Loucy (cell line): ENCODE results near the gene SLC6A18.

Source experiments
- CTCF ChIP-seq: fragments of 200-600 bp; sonication (generic); conservative IDR thresholded peaks from 2 replicates; pipeline ENCODE4 v1.5.1; 2014; ENCODE audit warnings: mild to moderate bottlenecking, antibody characterized with exemption, low read length
- EZH2phosphoT487 ChIP-seq: fragments of 200-600 bp; IDR thresholded peaks from 2 replicates; pipeline ENCODE4 v1.6.1; 2018; ENCODE audit warnings: antibody characterized with exemption, mild to moderate bottlenecking, moderate library complexity, borderline replicate concordance

- no peak for TF ChIP-seq EZH2phosphoT487
- no peak for TF ChIP-seq CTCF
These were observed 40.6 kb downstream of the SLC6A18 start for GRCh38 chr5:1265461-1266455.
